IMR-90 (cell line): ENCODE measurements around the gene ERVW-1. TPM values are rescaled to one million over a fixed set of nuclear protein-coding genes. Genes with fewer than 3 reads are reported as not detected.
"Not testable (repeated sequence)": the region's sequence is repeated elsewhere in the genome, so short reads cannot be mapped to it uniquely, and the experiment has no call there.

Experiments
- ATAC-seq: fragments of 200-7000 bp; cut with Tn5 transposase; 2 replicates; pipeline ENCODE4 v1.9.1; 2020; ENCODE audit warnings: low read depth, mild to moderate bottlenecking, moderate library complexity
- BruUV-seq: library from RNA; stranded (reverse); fragments of 400-500 nt; replicated peaks from 2 replicates; lab custom pipeline; 2021; lab: Mats Ljungman, UMichigan
- CTCF ChIA-PET: fragments of 300-600 bp; formaldehyde crosslinking; extraction: SDS; loops from one replicate; lab custom pipeline; 2021; ENCODE audit warnings: antibody characterized with exemption; lab: Yijun Ruan, JAX
- POLR2A ChIA-PET: fragments of 300-600 bp; sonication (Branson Sonifier 250); formaldehyde crosslinking; loops from one replicate; lab custom pipeline; 2022; ENCODE audit warnings: antibody characterized with exemption; ENCODE audit not compliant: unreplicated experiment; lab: Charles Lee
- DNase-seq: peaks from one replicate; pipeline ENCODE4 v3.0.0; 2013
- H2AFZ ChIP-seq: replicated peaks from 2 replicates; pipeline ENCODE3; 2013; ENCODE audit warnings: low read length, mild to moderate bottlenecking; ENCODE audit not compliant: poor library complexity
- H2AK5ac ChIP-seq: 2 replicates; pipeline ENCODE4 v1.6.1; 2013; ENCODE audit warnings: low read depth, low read length, inconsistent platforms
- H2AK9ac ChIP-seq: replicated peaks from 2 replicates; pipeline ENCODE3; 2013; ENCODE audit warnings: mild to moderate bottlenecking, low read depth, low read length, moderate library complexity; ENCODE audit not compliant: poor library complexity
- H2BK120ac ChIP-seq: 2 replicates; pipeline ENCODE4 v1.6.1; 2013; ENCODE audit warnings: low read depth, low read length, inconsistent platforms
- H2BK15ac ChIP-seq: 3 replicates; pipeline ENCODE4 v1.6.1; 2013; ENCODE audit warnings: low read depth, low read length, inconsistent platforms
- H2BK20ac ChIP-seq: 2 replicates; pipeline ENCODE4 v1.6.1; 2013; ENCODE audit warnings: low read depth, mild to moderate bottlenecking, inconsistent platforms, low read length, moderate library complexity
- H2BK5ac ChIP-seq: 2 replicates; pipeline ENCODE4 v1.6.1; 2013; ENCODE audit warnings: mild to moderate bottlenecking, low read depth, low read length, inconsistent platforms; ENCODE audit not compliant: poor library complexity, severe bottlenecking
- H3K14ac ChIP-seq: replicated peaks from 2 replicates; pipeline ENCODE4 v1.6.1; 2013; ENCODE audit warnings: low read depth, low read length, inconsistent platforms
- H3K18ac ChIP-seq: 2 replicates; pipeline ENCODE4 v1.6.1; 2013; ENCODE audit warnings: low read depth, low read length, control low read depth
- H3K23ac ChIP-seq: 2 replicates; pipeline ENCODE4 v1.6.1; 2013; ENCODE audit warnings: low read depth, low read length, inconsistent platforms
- H3K27ac ChIP-seq: 2 replicates; pipeline ENCODE4 v1.5.1; 2013; ENCODE audit warnings: mild to moderate bottlenecking, control low read depth, low read length; ENCODE audit not compliant: insufficient read depth
- H3K27me3 ChIP-seq: 2 replicates; pipeline ENCODE4 v1.6.1; 2013; ENCODE audit warnings: low read length; ENCODE audit not compliant: control insufficient read depth, insufficient read depth
- H3K36me3 ChIP-seq: 2 replicates; pipeline ENCODE4 v1.6.1; 2013; ENCODE audit warnings: low read length, mixed read lengths; ENCODE audit not compliant: control insufficient read depth, insufficient read depth
- H3K4ac ChIP-seq: 2 replicates; pipeline ENCODE4 v1.6.1; 2013; ENCODE audit warnings: low read depth, low read length, inconsistent platforms
- H3K4me1 ChIP-seq: 2 replicates; pipeline ENCODE4 v1.6.1; 2013; ENCODE audit warnings: low read length, mixed read lengths; ENCODE audit not compliant: control insufficient read depth, insufficient read depth
- H3K4me2 ChIP-seq: 2 replicates; pipeline ENCODE4 v1.6.1; 2013; ENCODE audit warnings: low read depth, mild to moderate bottlenecking, control low read depth, low read length, moderate library complexity
- H3K4me3 ChIP-seq: 2 replicates; pipeline ENCODE4 v1.5.1; 2013; ENCODE audit warnings: low read depth, mild to moderate bottlenecking, control low read depth, low read length, moderate library complexity; ENCODE audit not compliant: insufficient read depth
- H3K56ac ChIP-seq: 2 replicates; pipeline ENCODE4 v1.6.1; 2013; ENCODE audit warnings: low read length, inconsistent platforms; ENCODE audit not compliant: insufficient read depth; ENCODE audit errors: extremely low read depth
- H3K79me1 ChIP-seq, 2 experiments: 2 replicates each; pipeline ENCODE4 v1.6.1; 2013; ENCODE audit warnings: low read length in 2 of 2, inconsistent platforms in 1 of 2, low read depth in 1 of 2
- H3K9ac ChIP-seq: 2 replicates; pipeline ENCODE4 v1.6.1; 2013; ENCODE audit warnings: low read depth, low read length, control low read depth
- H3K9me1 ChIP-seq: 2 replicates; pipeline ENCODE4 v1.6.1; 2013; ENCODE audit warnings: low read length, inconsistent platforms; ENCODE audit not compliant: insufficient read depth
- H3K9me3 ChIP-seq: 2 replicates; pipeline ENCODE4 v1.6.1; 2013; ENCODE audit warnings: low read length; ENCODE audit not compliant: control insufficient read depth, insufficient read depth
- H4K20me1 ChIP-seq: 2 replicates; pipeline ENCODE4 v1.6.1; 2013; ENCODE audit warnings: low read length, inconsistent platforms; ENCODE audit not compliant: insufficient read depth
- H4K5ac ChIP-seq: 2 replicates; pipeline ENCODE4 v1.6.1; 2013; ENCODE audit warnings: mild to moderate bottlenecking, low read depth, low read length, control low read depth
- H4K8ac ChIP-seq, 2 experiments: 2 replicates each; pipeline ENCODE4 v1.6.1; 2013; ENCODE audit warnings: low read depth in 2 of 2, low read length in 2 of 2, control low read depth in 1 of 2, inconsistent platforms in 1 of 2
- H4K91ac ChIP-seq: 2 replicates; pipeline ENCODE4 v1.6.1; 2013; ENCODE audit warnings: low read depth, low read length, inconsistent platforms; ENCODE audit not compliant: insufficient read depth
- WGBS, 2 experiments: methylation state at CpG; one replicate each; pipeline versions ENCODE4 v1.1.5 to v1.1.7; 2013; ENCODE audit warnings: missing lambda C conversion rate in 2 of 2; ENCODE audit not compliant: insufficient read length in 1 of 2; ENCODE audit errors: extremely low coverage in 2 of 2; 5-methylcytosine and 5-hydroxymethylcytosine counted together
- dilution Hi-C: fragments of 300-500 bp; cut with HindIII; formaldehyde crosslinking; loops from one replicate; pipeline ENCODE4 v1.14.3; 2018; ENCODE audit warnings: low sequenced_read_pairs; ENCODE audit not compliant: unreplicated experiment
- in situ Hi-C: fragments of 300-500 bp; cut with MboI; formaldehyde crosslinking; loops from 3 replicates; pipeline ENCODE4 v1.14.3; 2019; ENCODE audit warnings: low sequenced_read_pairs, inconsistent platforms, mixed read lengths
- intact Hi-C: fragments of 100-400 bp; cut with micrococcal nuclease; formaldehyde crosslinking; loops from 2 replicates; pipeline ENCODE4 v1.10.0; 2022
- polyA plus RNA-seq, 3 experiments: library from polyadenylated mRNA; depleted of rRNA; stranded (reverse); fragments of >200 nt; gene quantifications; 2 replicates each; pipeline ENCODE4 v1.2.3, GENCODE V29; 2012; ENCODE audit warnings: low replicate concordance in 1 of 3
- total RNA-seq: library from RNA; depleted of rRNA; stranded (reverse); fragments of >200 nt; gene quantifications from 2 replicates; pipeline ENCODE4 v1.2.3, GENCODE V29; 2012

ERVW-1 gene
- total and polyA plus RNA-seq, 2 of the 4 experiments (the other 2 are of a cell fraction), result not detected

GRCh38 chr7:92473989-92474388, 3.8 kb downstream of the ERVW-1 start:
- H3K4ac ChIP-seq, H3K4me3 ChIP-seq, H2AK9ac ChIP-seq, H2BK20ac ChIP-seq, H3K36me3 ChIP-seq, dilution Hi-C loops, H2AK5ac ChIP-seq, H3K9ac ChIP-seq, ATAC-seq, POLR2A ChIA-PET, BruUV-seq, H3K4me1 ChIP-seq, H3K27me3 ChIP-seq, H2BK5ac ChIP-seq, H4K8ac ChIP-seq, in situ Hi-C loops, H3K56ac ChIP-seq, H3K9me3 ChIP-seq, H3K79me1 ChIP-seq, H3K9me1 ChIP-seq, intact Hi-C loops, H4K91ac ChIP-seq, DNase-seq, H4K20me1 ChIP-seq, H2BK15ac ChIP-seq, H2AFZ ChIP-seq, H3K23ac ChIP-seq, H3K18ac ChIP-seq, H3K27ac ChIP-seq, H2BK120ac ChIP-seq, CTCF ChIA-PET, H3K14ac ChIP-seq, H4K5ac ChIP-seq, H3K4me2 ChIP-seq: not testable (repeated sequence)
- no CpG with 5 or more reads among the region's 10 CpGs for WGBS, 2 experiments

- ATAC-seq, H2AK9ac ChIP-seq, POLR2A ChIA-PET, H2AK5ac ChIP-seq, H3K4me3 ChIP-seq, H2BK120ac ChIP-seq, H3K4me1 ChIP-seq, H2BK20ac ChIP-seq, H3K4ac ChIP-seq, in situ Hi-C loops, H3K9me3 ChIP-seq, H3K79me1 ChIP-seq, H2AFZ ChIP-seq, intact Hi-C loops, H3K36me3 ChIP-seq, H3K14ac ChIP-seq, H3K4me2 ChIP-seq, CTCF ChIA-PET, H3K27me3 ChIP-seq, H3K23ac ChIP-seq, H3K9me1 ChIP-seq, H3K18ac ChIP-seq, H4K8ac ChIP-seq, H3K27ac ChIP-seq, DNase-seq, H3K56ac ChIP-seq, H4K91ac ChIP-seq, H3K9ac ChIP-seq, H2BK15ac ChIP-seq, dilution Hi-C loops, H2BK5ac ChIP-seq, BruUV-seq, H4K5ac ChIP-seq, H4K20me1 ChIP-seq: not testable (repeated sequence)
- WGBS, 2 experiments, result no CpG with 5 or more reads among the region's 9 CpGs
Measured at GRCh38 chr7:92468589-92468988, 9.2 kb downstream of the ERVW-1 start.
